DMS114 treated with DMSO at 0.1 percent for 48 hours (cell line): ENCODE results near the gene WDFY2.

Experiments
- DNase-seq: peaks from one replicate; lab custom pipeline; 2025; ENCODE audit not compliant: unreplicated experiment; lab: John Stamatoyannopoulos, UW

WDFY2 gene

GRCh38 chr13:51786425-51787265 lies 202.4 kb downstream of the WDFY2 start:
- no peak for DNase-seq

GRCh38 chr13:51793570-51794271 lies 209.5 kb downstream of the WDFY2 start:
- DNase-seq, result no peak

DNA sequence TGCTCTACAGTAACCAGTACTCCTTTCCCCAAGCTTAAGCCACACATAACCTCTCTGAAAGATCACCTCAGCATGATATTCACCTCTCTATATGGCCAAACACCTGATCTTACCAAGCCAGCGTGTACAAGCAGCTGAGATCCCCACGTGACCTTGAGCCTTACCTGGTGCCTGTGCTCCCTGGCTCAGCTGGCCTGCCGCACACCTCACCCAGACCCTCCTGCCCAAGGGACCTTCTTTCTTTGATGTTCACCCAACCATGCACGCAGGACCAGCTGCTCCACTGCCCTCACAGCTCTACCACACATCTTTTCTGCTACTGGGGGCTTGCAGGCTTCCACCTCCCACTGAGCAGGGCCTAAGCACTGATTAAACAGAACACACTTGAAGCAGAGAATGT lies 210.7 kb downstream of the WDFY2 start:
- DNase-seq, result no peak

DNA sequence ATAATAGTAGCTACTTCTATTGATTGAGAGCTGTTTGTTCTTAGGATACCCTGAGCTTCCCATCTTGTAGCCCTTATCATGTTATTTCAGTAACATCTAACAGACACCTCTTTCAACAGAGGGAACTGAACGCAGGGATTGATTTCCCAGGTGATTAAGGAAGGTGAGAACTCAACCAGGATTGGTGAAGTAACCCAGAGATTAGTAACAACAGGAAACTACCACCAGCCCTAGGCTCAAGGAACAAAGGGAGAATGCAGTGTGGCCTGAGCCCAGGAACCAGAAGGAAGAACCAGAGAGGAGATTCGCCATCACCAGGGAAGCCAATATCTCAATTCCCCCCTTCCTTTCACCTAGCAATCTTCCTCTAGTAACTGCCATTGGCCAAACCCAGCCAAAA lies 211.2 kb downstream of the WDFY2 start:
- DNase-seq, result no peak

- no peak for DNase-seq
Measured at GRCh38 chr13:51796546-51796945, 212.3 kb downstream of the WDFY2 start.

DNA sequence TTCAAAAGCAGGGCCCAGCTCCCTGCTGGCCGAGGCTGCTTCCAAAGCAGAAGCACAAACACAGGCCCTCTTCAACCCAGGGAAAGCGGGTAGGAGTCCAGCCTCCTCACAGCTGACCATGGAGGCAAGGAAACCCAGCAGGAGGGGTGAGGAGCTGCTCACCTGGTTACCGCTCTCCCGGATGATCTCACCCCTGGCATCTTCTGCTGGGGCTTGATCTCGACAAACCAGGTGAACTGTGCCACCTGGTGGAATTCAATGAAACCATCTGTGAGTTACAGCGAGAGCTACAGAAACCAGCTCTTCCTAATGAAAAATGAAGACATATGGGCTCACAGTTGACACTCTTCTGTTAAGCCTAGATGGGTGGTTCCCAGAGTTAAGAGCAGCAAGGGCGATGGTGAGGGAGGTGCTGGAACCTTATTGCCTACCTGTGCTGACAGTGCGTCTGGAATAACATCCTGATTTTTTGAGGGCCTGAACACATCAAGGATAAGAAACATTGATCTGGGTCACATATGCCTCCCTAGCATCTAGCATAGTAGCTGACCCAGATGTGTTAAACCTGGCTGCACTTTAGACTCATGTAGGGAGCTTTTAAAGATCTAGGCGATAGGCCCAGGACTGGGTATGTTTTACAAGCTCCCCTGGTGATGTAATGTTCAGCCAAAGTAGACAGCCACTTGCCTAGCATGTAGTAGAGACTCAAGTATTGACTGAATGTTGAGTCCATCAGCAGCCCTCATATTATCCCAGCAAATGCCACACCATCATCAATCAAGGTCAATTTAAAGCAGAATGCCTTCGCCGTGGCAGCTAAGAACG lies 213.6 kb downstream of the WDFY2 start:
- no peak for DNase-seq

DNA sequence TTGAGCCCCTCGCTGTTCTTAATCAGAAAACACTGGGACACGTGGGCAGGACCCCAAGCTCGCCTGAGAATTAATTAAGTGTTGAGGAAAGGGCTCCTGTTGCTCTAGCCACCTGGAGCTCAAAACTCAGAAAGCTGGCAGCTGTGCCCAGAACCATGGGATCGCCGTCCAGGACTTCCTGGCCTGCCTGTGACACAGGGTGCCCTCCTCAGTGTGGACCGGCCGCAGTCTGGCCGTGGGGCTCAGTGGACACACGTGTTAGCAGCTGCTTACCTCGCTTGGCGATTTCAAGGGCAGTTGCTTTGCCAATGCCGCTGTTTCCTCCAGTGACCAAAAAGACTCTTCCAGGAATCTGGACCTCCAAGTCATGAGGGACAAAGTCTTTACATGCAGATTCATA lies 215.0 kb downstream of the WDFY2 start:
- DNase-seq, result no peak

DNA sequence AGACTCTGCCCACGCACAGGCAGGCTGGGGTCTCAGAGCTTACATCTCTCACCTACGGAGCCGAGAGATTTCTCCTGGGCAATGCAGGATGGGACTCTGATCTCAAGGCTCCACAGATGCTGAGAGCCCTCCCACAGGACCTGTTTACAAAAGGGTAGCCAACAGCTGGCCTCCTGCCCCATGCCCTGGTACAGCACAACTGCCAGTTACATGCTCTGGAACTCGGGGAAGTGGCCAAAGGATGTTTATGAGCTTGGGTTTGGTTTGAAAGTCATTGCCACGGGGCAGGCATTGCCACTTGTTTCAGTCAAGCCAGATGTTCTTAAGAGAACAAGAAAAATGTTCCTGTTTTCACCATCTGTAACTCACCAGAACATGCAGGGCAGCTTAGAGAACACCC lies 216.2 kb downstream of the WDFY2 start:
- no peak for DNase-seq

- DNase-seq, result no peak
Measured at GRCh38 chr13:51801631-51802099, 217.4 kb downstream of the WDFY2 start.

DNA sequence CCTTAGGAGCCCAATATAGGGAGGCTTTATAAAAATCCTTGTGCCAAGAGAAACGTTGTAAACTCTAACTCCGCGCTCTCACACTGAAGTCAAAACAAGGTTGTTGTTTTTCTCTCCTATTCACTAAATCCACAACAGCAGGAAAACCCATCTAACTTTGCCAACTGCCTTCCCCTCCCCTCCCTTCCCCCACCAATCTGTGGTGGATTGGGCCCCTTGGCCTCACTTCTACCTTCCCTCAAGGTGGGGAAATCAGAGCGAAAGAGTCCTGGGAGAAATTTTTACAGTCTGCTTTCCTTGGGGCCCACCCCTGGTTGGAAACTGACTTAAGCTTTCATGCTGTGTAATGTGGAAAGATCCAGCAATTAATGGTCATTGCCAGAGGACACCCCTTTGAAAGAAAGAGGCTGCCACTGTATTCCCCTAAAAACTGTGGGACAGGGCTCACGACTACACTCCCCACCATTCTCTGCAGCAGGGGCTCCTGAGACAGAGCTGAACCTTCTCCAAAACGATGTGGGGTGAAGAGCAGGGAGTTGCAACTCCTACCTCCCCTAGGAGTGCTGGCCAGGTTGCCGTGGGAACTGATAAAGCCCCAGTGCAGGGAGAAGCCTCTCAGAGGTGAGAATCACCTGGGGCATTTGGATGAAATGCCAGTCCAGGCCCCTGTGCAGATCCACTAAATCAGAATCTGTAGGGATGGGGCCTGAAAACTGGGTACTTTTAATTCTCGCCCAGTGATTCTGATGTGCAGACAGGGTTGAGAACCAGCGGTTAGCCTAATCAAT lies 218.6 kb downstream of the WDFY2 start:
- DNase-seq, result no peak

DNA sequence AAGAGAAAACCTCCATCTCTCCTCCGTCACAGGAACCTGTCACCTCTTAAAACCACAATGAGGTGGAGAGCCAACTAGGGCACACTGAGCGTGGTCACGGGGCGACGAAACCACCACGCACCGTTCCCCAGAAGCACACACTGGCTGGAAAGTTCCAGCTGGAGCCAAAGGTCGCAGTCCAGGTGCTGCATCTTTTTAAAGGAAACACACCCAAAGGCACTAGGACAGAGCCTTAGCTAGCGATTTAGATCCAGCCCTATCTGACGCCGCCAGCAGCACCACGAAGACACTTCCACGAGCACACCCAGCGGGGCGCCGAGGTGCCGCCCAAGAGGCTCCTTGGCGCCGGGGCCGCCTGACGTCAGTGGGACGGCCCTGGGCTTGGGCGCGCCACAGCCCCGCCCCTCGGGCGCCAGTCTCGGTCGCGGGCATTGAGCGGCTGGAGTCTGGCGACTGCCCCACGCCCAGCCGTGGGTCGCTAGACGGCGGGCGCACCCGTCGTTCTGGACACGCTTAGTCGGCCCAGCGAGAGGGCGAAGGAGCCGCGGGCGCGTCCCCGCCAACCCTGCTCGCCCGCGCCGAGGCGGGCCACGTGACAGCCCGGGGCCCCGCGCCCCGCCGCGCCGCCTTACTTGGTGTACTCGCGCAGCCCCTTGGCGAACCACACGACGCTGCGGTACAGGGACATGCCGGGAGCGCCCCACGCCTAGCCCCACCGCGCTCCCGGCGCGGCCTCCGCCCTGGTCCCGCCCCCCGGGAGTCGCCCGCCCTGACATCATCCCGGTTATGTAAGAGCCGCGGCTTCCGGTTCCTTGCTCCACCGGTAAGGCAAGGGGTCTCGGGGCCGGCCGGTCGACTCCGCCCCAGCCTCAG lies 219.4 kb downstream of the WDFY2 start, which contains the start of gene DHRS12:
Gene DHRS12, minus strand, starts transcription at position 742 of the 873 bp plus-strand sequence. CDS start 4,504 bp downstream, outside the sequence.
- peak; percentile 21 for DNase-seq

- DNase-seq, result no peak
Measured at GRCh38 chr13:51804295-51805172, 220.3 kb downstream of the WDFY2 start.

- DNase-seq, result no peak
Measured at GRCh38 chr13:51805313-51805712, 221.1 kb downstream of the WDFY2 start.

- DNase-seq, result no peak
Measured at GRCh38 chr13:51805925-51806324, 221.7 kb downstream of the WDFY2 start.

GRCh38 chr13:51806566-51806965 lies 222.3 kb downstream of the WDFY2 start:
- no peak for DNase-seq

GRCh38 chr13:51807041-51807440 lies 222.8 kb downstream of the WDFY2 start:
- no peak for DNase-seq

GRCh38 chr13:51808811-51809210 lies 224.5 kb downstream of the WDFY2 start:
- no peak for DNase-seq

DNA sequence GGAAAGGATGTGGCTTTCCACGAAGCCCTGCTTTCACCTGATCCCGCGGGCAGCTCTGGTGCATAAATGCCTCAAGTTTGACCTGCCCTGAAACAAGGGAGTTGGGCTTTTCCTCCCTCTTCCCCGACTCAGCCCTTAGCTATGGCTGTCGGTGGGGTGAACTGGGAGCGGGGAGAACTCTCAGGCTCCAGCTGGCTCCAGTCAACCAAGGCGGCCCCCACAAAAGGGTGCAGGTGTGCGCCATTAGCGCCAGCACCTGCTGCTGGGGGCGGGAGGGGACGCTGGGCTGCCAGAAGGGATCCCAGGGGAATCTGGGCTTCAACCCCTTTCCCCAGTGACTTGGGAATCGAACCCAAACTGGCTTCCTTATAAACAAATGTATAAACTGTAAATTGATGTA lies 226.8 kb downstream of the WDFY2 start:
- DNase-seq, result no peak
